Measurements from ENCODE around the gene RNF145.

Gene RNF145

DNA sequence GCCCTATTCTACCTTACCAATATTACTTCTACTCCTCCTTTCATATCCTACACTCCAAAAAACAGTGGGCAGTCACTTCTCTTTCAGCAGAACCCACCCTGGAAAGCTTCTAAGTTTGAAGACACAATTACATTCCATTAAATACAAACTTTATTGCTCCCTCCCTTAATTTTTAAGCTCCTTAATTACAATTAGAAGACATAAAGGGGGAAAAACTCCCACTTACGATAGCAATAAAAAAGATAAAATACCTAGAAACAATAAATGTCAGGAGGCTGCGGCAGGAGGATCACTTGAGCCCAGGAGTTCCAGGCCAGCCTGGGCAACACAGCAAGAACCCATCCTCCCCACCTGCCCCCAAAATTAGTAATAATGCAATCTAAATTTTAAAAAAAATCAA lies 9.6 kb downstream of the RNF145 start:
- Histone ChIP-seq H3K36me3 (replicated peaks) (peaks cover 15% of the 10 kb centered on the region), H3K27me3 (replicated peaks) (no peaks in the 10 kb centered on the region), H3K27ac (no peak overlapping the region), H3K4me3 (ENCODE audit: low read depth, low read length) (no peak overlapping the region)
- TF ChIP-seq, protein P1, sequence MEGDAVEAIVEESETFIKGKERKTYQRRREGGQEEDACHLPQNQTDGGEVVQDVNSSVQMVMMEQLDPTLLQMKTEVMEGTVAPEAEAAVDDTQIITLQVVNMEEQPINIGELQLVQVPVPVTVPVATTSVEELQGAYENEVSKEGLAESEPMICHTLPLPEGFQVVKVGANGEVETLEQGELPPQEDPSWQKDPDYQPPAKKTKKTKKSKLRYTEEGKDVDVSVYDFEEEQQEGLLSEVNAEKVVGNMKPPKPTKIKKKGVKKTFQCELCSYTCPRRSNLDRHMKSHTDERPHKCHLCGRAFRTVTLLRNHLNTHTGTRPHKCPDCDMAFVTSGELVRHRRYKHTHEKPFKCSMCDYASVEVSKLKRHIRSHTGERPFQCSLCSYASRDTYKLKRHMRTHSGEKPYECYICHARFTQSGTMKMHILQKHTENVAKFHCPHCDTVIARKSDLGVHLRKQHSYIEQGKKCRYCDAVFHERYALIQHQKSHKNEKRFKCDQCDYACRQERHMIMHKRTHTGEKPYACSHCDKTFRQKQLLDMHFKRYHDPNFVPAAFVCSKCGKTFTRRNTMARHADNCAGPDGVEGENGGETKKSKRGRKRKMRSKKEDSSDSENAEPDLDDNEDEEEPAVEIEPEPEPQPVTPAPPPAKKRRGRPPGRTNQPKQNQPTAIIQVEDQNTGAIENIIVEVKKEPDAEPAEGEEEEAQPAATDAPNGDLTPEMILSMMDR (IDR thresholded peaks at IDR 0.05; ENCODE audit: low read depth, low read length, missing control alignments) = no peak
- DNase-seq = no peak
- in situ Hi-C loops (cut with HindIII; ENCODE audit: low pct_ligation_motif_present, low sequenced_read_pairs) = no loop called here

DNA sequence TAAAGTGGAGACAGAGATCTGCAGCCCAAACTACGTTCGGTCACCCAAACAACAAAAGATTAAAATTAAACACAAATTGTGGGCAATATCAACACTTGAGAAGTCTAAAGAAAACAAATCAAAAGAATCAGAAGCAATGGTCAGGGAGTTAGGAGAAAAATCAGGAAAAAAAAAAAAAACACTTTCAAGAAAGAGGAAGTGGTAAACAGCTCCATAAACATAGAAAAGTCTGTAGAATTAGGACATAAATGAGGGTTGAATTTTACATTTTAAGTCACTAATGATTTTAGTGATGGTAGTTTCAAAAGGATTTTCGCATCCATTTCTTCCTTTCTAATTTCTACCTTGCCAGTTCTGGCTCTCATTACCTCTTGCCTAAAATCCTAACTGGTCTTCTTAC lies 10.1 kb downstream of the RNF145 start:
- Histone ChIP-seq H3K27ac (no peak overlapping the region), H3K27me3 (replicated peaks) (no peaks in the 10 kb centered on the region), H3K4me3 (ENCODE audit: low read depth, low read length) (no peak overlapping the region), H3K36me3 (replicated peaks) (peaks cover 18% of the 10 kb centered on the region)
- in situ Hi-C loops (cut with HindIII; ENCODE audit: low pct_ligation_motif_present, low sequenced_read_pairs) = no loop called here
- no peak for DNase-seq
- TF ChIP-seq, protein P1 (IDR thresholded peaks at IDR 0.05; ENCODE audit: low read depth, low read length, missing control alignments) = no peak

DNA sequence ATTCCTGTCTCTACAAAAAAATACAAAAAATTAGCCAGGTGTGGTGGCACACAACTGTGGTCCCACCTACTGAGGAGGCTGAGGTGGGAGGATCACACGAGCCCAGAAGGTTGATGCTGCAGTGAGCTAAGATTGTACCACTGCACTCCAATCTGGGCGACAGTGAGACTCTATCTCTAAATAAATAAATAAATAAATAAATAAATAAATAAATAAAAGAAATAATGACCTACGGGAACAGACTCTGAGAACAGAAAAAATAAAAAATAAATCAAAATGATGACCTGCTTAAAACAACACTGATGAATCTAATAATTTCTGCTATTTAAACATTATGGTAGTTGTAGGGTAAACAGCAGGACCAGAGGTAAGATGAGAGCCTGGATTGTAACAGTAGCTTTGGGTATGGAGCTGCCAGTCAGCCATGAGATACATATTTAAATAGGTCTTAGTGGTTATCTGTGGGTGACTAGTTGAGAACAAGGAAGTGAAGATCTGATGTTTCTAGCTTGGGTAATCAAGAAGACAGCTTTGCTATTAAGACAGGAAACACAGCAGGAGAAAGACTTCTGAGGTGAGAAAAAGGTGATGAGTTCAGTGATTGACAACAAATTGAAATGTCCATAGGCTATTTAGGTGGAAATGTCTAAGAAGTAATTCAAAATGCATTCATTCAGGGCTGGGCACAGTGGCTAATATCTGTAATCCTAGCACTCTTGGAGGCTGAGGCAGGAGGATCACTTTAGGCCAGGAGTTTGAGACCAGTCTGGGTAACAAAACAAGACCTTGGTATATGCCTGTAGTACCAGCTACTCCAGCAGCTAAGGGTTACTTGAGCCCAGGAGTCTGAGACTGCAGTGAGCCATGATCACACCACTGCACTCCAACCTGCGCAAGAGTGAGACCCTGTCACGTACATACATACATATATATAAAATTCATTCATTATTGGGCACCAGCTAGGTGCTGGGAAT lies 11.0 kb downstream of the RNF145 start:
- no peak overlapping the region for H3K4me3 ChIP-seq (ENCODE audit: low read depth, low read length)
- TF ChIP-seq, protein P1 (IDR thresholded peaks at IDR 0.05; ENCODE audit: low read depth, low read length, missing control alignments) = no peak
- peaks cover 20% of the 10 kb centered on the region for H3K36me3 ChIP-seq (replicated peaks)
- in situ Hi-C loops (cut with HindIII; ENCODE audit: low pct_ligation_motif_present, low sequenced_read_pairs) = no loop called here
- H3K27me3 ChIP-seq (replicated peaks) = no peaks in the 10 kb centered on the region
- no peak overlapping the region for H3K27ac ChIP-seq
- no peak for DNase-seq

DNA sequence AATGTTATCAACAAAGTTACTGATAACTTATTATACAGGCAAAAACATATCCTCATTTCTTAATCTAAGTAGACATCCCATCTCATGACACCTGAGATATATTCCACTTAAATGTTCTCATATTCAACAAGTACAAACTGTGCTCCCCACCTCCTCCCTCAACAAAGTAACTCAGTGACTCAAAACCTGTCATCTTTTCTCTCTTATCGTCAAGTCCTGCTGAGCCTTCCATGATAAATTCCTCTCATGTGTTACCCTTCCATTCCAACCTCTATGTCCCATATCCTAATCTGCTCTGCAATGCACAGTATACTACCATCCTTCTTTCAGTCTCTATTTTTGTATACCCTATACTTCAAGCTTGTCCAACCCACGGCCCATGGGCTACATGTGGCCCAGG lies 13.6 kb downstream of the RNF145 start:
- no peaks in the 10 kb centered on the region for H3K27me3 ChIP-seq (replicated peaks)
- H3K27ac ChIP-seq = no peak overlapping the region
- TF ChIP-seq, protein P1 (IDR thresholded peaks at IDR 0.05; ENCODE audit: low read depth, low read length, missing control alignments) = no peak
- H3K4me3 ChIP-seq (ENCODE audit: low read depth, low read length) = no peak overlapping the region
- in situ Hi-C loops (cut with HindIII; ENCODE audit: low pct_ligation_motif_present, low sequenced_read_pairs) = no loop called here
- no peak for DNase-seq
- H3K36me3 ChIP-seq (replicated peaks) = peaks cover 19% of the 10 kb centered on the region

DNA sequence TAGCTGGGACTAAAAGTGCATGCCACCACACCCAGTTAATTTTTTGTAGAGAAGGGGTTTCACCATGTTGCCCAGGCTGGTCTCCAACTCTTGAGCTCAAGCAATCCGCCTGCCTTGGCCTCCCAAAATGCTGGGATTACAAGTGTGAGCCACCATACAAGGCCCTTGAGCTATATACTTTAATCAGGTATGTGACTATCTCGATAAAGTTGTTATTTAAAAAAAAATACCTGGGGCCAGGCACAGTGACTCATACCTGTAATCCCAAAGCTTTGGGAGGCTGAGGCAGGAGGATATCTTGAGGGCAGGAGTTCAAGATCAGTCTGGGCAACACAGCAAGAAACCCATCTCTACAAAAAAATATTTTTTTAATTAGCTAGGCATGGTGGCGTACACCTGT lies 19.2 kb downstream of the RNF145 start:
- no peak overlapping the region for H3K27ac ChIP-seq
- no peak overlapping the region for H3K4me3 ChIP-seq (ENCODE audit: low read depth, low read length)
- H3K27me3 ChIP-seq (replicated peaks) = no peaks in the 10 kb centered on the region
- peaks cover 26% of the 10 kb centered on the region for H3K36me3 ChIP-seq (replicated peaks)
- in situ Hi-C loops (cut with HindIII; ENCODE audit: low pct_ligation_motif_present, low sequenced_read_pairs) = no loop called here
- TF ChIP-seq, protein P1 (IDR thresholded peaks at IDR 0.05; ENCODE audit: low read depth, low read length, missing control alignments) = no peak
- DNase-seq = no peak
